HepG2 (cell line): ENCODE measurements around the gene METTL22. TPM values are rescaled to one million over a fixed set of nuclear protein-coding genes. Genes with fewer than 3 reads are reported as not detected.

Source experiments
- HNRNPK ChIP-seq: fragments of 200-400 bp; formaldehyde crosslinking; IDR thresholded peaks from 2 replicates; pipeline ENCODE4 v1.6.1; 2018; ENCODE audit warnings: low read length, low read depth, moderate library complexity, mild to moderate bottlenecking; ENCODE audit not compliant: poor library complexity, severe bottlenecking
- JUND ChIP-seq: sonication (generic); formaldehyde crosslinking; IDR thresholded peaks from 2 replicates; pipeline ENCODE4 v1.8.0; 2022; ENCODE audit warnings: mild to moderate bottlenecking, missing genetic modification reagents
- KAT8 ChIP-seq: IDR thresholded peaks from 2 replicates; pipeline ENCODE4 v1.6.1; 2016; ENCODE audit warnings: missing genetic modification reagents, missing compliant biosample characterization
- PAF1 ChIP-seq: IDR thresholded peaks from 2 replicates; pipeline ENCODE4 v1.6.1; 2016; ENCODE audit warnings: missing genetic modification reagents, missing compliant biosample characterization
- ZNF180 ChIP-seq: sonication (generic); formaldehyde crosslinking; IDR thresholded peaks from 2 replicates; pipeline ENCODE4 v1.4.0; 2020; ENCODE audit warnings: low read depth, missing genetic modification reagents, borderline replicate concordance
- ZNF605 ChIP-seq: sonication (generic); formaldehyde crosslinking; IDR thresholded peaks from 2 replicates; pipeline ENCODE4 v1.8.0; 2022; ENCODE audit warnings: mild to moderate bottlenecking, missing genetic modification reagents
- ZNF687 ChIP-seq: sonication (generic); formaldehyde crosslinking; IDR thresholded peaks from 2 replicates; pipeline ENCODE4 v1.5.1; 2020; ENCODE audit warnings: mild to moderate bottlenecking, missing genetic modification reagents, moderate library complexity
- ZNF713 ChIP-seq: sonication (generic); formaldehyde crosslinking; IDR thresholded peaks from 2 replicates; pipeline ENCODE4 v1.4.0; 2020; ENCODE audit warnings: mild to moderate bottlenecking, missing genetic modification reagents
- ZNF788 ChIP-seq: sonication (generic); formaldehyde crosslinking; IDR thresholded peaks from 2 replicates; pipeline ENCODE4 v1.5.0; 2020; ENCODE audit warnings: mild to moderate bottlenecking, missing genetic modification reagents, borderline replicate concordance
- polyA plus RNA-seq, 8 experiments: library from polyadenylated mRNA; depleted of rRNA in 3 of 8; stranded (reverse) in 7 of 8; unstranded in 1 of 8; fragments of >200 nt; fragmentation: Illumina TruSeq in 4 of 8; extraction: Trizol in 4 of 8; gene quantifications; 2 replicates each; pipeline versions ENCODE4 v1.2.1 to v1.2.3, GENCODE V29; 2011 to 2016; ENCODE audit warnings: low read depth in 4 of 8, missing spikeins in 1 of 8, mixed read lengths in 1 of 8; ENCODE audit not compliant: insufficient read depth in 1 of 8
- total RNA-seq, 5 experiments: library from RNA; depleted of rRNA; stranded (reverse); fragments of >200 nt; fragmentation: Illumina TruSeq; extraction: Trizol; gene quantifications; 2 replicates each; pipeline ENCODE4 v1.2.3, GENCODE V29; 2016; ENCODE audit warnings: low read depth in 1 of 5
- TF ChIP-seq, protein P1 (sequence below), 2 experiments: sonication (generic) in 1 of 2; formaldehyde crosslinking in 1 of 2; IDR thresholded peaks; 2 replicates each; pipeline versions ENCODE4 v1.4.0 to v1.6.1; 2016 to 2020; ENCODE audit warnings: borderline replicate concordance in 1 of 2, low read depth in 1 of 2, mild to moderate bottlenecking in 1 of 2, missing genetic modification reagents in 1 of 2
- TF ChIP-seq, protein P2 (sequence below): sonication (generic); formaldehyde crosslinking; IDR thresholded peaks from 2 replicates; pipeline ENCODE4 v1.5.1; 2020; ENCODE audit warnings: missing genetic modification reagents, mild to moderate bottlenecking, borderline replicate concordance
- TF ChIP-seq, protein P3 (sequence below): sonication (generic); formaldehyde crosslinking; IDR thresholded peaks from 2 replicates; pipeline ENCODE4 v1.4.0; 2020; ENCODE audit warnings: missing genetic modification reagents, borderline replicate concordance

Gene METTL22
- total and polyA plus RNA-seq, 2 of the 13 experiments (the other 11 are each of a cell fraction or from before 2014, with no cell fraction given), result 36.2 to 94.8 TPM

DNA sequence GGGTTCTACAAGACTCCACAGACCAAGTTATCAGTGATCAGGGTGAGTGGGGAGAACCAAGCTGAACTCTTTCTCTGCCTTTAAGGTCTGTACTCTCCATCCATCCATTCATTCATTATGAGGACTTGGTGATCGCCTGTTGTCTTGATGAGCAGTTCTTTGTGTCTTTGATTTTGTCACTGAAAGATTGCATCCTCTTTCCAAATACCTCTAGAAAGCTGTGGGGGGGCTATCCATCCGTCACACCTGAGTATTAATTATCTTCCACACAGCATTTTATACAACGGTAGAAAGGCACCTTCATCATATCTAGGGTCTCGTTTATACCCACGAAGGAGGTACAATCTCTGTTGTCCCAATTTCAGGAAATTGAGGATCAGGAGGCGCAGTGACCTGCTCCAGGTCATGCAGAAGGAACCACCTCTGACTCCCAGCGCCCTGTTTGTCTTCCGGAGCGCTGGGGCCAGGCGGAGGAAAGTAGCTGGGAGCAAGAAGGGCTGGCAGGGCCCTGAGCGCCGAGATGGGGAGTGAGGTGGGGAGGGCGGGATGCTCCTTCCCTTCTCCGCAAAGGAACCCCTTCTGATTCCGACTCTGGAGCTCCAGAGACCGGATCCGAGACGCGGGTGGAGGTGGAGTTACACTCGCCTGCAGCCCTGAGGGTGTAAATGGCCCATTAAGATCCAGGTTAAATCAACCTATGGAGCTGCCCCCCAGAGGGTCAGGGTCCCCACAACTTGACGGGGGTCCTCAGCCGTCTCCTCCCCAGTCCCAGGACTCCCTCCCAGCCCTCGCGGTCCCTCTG, 52.3 kb downstream of the METTL22 start (continued):
- TF ChIP-seq ZNF605 (0 out of 2 replicates have a peak, but pooled peaks have one; percentile 10), ZNF713 (CRISPR knock-in tag) (0 out of 2 replicates have a peak, but pooled peaks have one; percentile 11), PAF1 (CRISPR knock-in tag) (no peak), ZNF788 (CRISPR knock-in tag) (peak; percentile 60; the same call in 1 of the 2 replicates), ZNF180 (CRISPR knock-in tag) (no peak), HNRNPK (no peak), KAT8 (0 out of 2 replicates have a peak, but pooled peaks have one; percentile 11), ZNF687 (peak; percentile 41; the same call in 1 of the 2 replicates), JUND (CRISPR knock-in tag) (0 out of 2 replicates have a peak, but pooled peaks have one; percentile 8)
- TF ChIP-seq, protein P1, sequence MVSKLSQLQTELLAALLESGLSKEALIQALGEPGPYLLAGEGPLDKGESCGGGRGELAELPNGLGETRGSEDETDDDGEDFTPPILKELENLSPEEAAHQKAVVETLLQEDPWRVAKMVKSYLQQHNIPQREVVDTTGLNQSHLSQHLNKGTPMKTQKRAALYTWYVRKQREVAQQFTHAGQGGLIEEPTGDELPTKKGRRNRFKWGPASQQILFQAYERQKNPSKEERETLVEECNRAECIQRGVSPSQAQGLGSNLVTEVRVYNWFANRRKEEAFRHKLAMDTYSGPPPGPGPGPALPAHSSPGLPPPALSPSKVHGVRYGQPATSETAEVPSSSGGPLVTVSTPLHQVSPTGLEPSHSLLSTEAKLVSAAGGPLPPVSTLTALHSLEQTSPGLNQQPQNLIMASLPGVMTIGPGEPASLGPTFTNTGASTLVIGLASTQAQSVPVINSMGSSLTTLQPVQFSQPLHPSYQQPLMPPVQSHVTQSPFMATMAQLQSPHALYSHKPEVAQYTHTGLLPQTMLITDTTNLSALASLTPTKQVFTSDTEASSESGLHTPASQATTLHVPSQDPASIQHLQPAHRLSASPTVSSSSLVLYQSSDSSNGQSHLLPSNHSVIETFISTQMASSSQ (IDR thresholded peaks at IDR 0.05; ENCODE audit: low read depth), result 0 out of 2 replicates have a peak, but pooled peaks have one; percentile 5
- TF ChIP-seq, protein P1 (CRISPR knock-in tag; IDR thresholded peaks at IDR 0.05; ENCODE audit: borderline replicate concordance), result peak; percentile 71; the same call in 1 of the 2 replicates
- TF ChIP-seq, protein P2, sequence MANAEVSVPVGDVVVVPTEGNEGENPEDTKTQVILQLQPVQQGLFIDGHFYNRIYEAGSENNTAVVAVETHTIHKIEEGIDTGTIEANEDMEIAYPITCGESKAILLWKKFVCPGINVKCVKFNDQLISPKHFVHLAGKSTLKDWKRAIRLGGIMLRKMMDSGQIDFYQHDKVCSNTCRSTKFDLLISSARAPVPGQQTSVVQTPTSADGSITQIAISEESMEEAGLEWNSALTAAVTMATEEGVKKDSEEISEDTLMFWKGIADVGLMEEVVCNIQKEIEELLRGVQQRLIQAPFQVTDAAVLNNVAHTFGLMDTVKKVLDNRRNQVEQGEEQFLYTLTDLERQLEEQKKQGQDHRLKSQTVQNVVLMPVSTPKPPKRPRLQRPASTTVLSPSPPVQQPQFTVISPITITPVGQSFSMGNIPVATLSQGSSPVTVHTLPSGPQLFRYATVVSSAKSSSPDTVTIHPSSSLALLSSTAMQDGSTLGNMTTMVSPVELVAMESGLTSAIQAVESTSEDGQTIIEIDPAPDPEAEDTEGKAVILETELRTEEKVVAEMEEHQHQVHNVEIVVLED (CRISPR knock-in tag), result peak; percentile 10; the same call in 1 of the 2 replicates
- TF ChIP-seq, protein P3, sequence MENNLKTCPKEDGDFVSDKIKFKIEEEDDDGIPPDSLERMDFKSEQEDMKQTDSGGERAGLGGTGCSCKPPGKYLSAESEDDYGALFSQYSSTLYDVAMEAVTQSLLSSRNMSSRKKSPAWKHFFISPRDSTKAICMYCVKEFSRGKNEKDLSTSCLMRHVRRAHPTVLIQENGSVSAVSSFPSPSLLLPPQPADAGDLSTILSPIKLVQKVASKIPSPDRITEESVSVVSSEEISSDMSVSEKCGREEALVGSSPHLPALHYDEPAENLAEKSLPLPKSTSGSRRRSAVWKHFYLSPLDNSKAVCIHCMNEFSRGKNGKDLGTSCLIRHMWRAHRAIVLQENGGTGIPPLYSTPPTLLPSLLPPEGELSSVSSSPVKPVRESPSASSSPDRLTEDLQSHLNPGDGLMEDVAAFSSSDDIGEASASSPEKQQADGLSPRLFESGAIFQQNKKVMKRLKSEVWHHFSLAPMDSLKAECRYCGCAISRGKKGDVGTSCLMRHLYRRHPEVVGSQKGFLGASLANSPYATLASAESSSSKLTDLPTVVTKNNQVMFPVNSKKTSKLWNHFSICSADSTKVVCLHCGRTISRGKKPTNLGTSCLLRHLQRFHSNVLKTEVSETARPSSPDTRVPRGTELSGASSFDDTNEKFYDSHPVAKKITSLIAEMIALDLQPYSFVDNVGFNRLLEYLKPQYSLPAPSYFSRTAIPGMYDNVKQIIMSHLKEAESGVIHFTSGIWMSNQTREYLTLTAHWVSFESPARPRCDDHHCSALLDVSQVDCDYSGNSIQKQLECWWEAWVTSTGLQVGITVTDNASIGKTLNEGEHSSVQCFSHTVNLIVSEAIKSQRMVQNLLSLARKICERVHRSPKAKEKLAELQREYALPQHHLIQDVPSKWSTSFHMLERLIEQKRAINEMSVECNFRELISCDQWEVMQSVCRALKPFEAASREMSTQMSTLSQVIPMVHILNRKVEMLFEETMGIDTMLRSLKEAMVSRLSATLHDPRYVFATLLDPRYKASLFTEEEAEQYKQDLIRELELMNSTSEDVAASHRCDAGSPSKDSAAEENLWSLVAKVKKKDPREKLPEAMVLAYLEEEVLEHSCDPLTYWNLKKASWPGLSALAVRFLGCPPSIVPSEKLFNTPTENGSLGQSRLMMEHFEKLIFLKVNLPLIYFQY (CRISPR knock-in tag), result 0 out of 2 replicates have a peak, but pooled peaks have one; percentile 11
